ENCODE data around the gene ARL15. TPM values are rescaled to one million over a fixed set of nuclear protein-coding genes. Genes with fewer than 3 reads are reported as not detected.

ARL15 gene
- total and polyA plus RNA-seq, 2 donors (not counting 1 experiment from before 2014, with no cell fraction given): 5.8 to 20.5 TPM

- CTCF ChIA-PET: no interaction called here
- Histone ChIP-seq H3K36me3 (replicated peaks in 1 of 2; ENCODE audit: control extremely low read depth in 1 of 2, control insufficient read depth in 1 of 2, extremely low read depth in 1 of 2, insufficient read depth in 2 of 2, low read length in 1 of 2) (peaks cover 0 to 2% of the 10 kb centered on the region in 2 experiments), H4K20me1 (ENCODE audit: control insufficient read depth, insufficient read depth, low read length, poor library complexity, severe bottlenecking) (no peaks in the 10 kb centered on the region), H3K27ac (ENCODE audit: low read length in 2 of 2) (no peak overlapping the region), H3K4me1 (ENCODE audit: control insufficient read depth in 2 of 2, insufficient read depth in 2 of 2, low read length in 2 of 2) (no peaks in the 10 kb centered on the region), H3K9me3 (ENCODE audit: control extremely low read depth in 1 of 3, control insufficient read depth in 2 of 3, insufficient read depth in 1 of 3, low read length in 2 of 3) (peaks cover 0 to 4% (median 0%) of the 10 kb centered on the region in 3 donors), H2AFZ (ENCODE audit: insufficient read depth, low read depth, low read length, poor library complexity, severe bottlenecking) (no peak overlapping the region), H3K4me2 (replicated peaks; ENCODE audit: low read depth, low read length, poor library complexity, severe bottlenecking) (no peak overlapping the region), H3K27me3 (replicated peaks in 1 of 4; ENCODE audit: control extremely low read depth in 1 of 4, control insufficient read depth in 3 of 4, insufficient read depth in 4 of 4, low read length in 3 of 4) (no peaks in the 10 kb centered on the region), H3K79me2 (ENCODE audit: control insufficient read depth, insufficient read depth, low read length) (no peaks in the 10 kb centered on the region), H3K9ac (ENCODE audit: low read length) (no peak overlapping the region), H3K4me3 (ENCODE audit: control extremely low read depth in 1 of 5, extremely low read depth in 1 of 5, insufficient read depth in 1 of 5, low read depth in 2 of 5, low read length in 4 of 5) (no peak overlapping the region)
- no peaks in the 10 kb centered on the region for H3K4me1 Mint-ChIP-seq
- intact Hi-C loops (cut with micrococcal nuclease): no loop called here
- H3K27me3 Mint-ChIP-seq: no peaks in the 10 kb centered on the region
- no peaks in the 10 kb centered on the region for H3K9me3 Mint-ChIP-seq (ENCODE audit: insufficient read depth)
- POLR2A ChIA-PET: no interaction called here
- H3K4me3 Mint-ChIP-seq: no peak overlapping the region
- DNase-seq (no peak), ATAC-seq (ENCODE audit: low read depth) (no peak)
- WGBS (ENCODE audit: insufficient coverage): no CpG with 5 or more reads among the region's 4 CpGs
- H3K27ac Mint-ChIP-seq: no peak overlapping the region
- TF ChIP-seq EZH2 (IDR thresholded peaks at IDR 0.05; ENCODE audit: borderline replicate concordance, insufficient read depth, low read depth, low read length, poor library complexity, severe bottlenecking): no peak
- TF ChIP-seq CTCF (IDR thresholded peaks at IDR 0.05): no peak
Measured at GRCh38 chr5:53972314-53972713, 338.1 kb downstream of the ARL15 start.

GRCh38 chr5:53971551-53971950 lies 338.8 kb downstream of the ARL15 start:
- Histone ChIP-seq H3K4me2 (replicated peaks; ENCODE audit: low read depth, low read length, poor library complexity, severe bottlenecking) (no peak overlapping the region), H2AFZ (ENCODE audit: insufficient read depth, low read depth, low read length, poor library complexity, severe bottlenecking) (no peak overlapping the region), H3K9me3 (ENCODE audit: control extremely low read depth in 1 of 3, control insufficient read depth in 2 of 3, insufficient read depth in 1 of 3, low read length in 2 of 3) (peaks cover 0 to 4% (median 0%) of the 10 kb centered on the region in 3 donors), H4K20me1 (ENCODE audit: control insufficient read depth, insufficient read depth, low read length, poor library complexity, severe bottlenecking) (no peaks in the 10 kb centered on the region), H3K27me3 (replicated peaks in 1 of 4; ENCODE audit: control extremely low read depth in 1 of 4, control insufficient read depth in 3 of 4, insufficient read depth in 4 of 4, low read length in 3 of 4) (no peaks in the 10 kb centered on the region), H3K4me1 (ENCODE audit: control insufficient read depth in 2 of 2, insufficient read depth in 2 of 2, low read length in 2 of 2) (no peaks in the 10 kb centered on the region), H3K27ac (ENCODE audit: low read length in 2 of 2) (no peak overlapping the region), H3K4me3 (ENCODE audit: control extremely low read depth in 1 of 5, extremely low read depth in 1 of 5, insufficient read depth in 1 of 5, low read depth in 2 of 5, low read length in 4 of 5) (no peak overlapping the region), H3K36me3 (replicated peaks in 1 of 2; ENCODE audit: control extremely low read depth in 1 of 2, control insufficient read depth in 1 of 2, extremely low read depth in 1 of 2, insufficient read depth in 2 of 2, low read length in 1 of 2) (peaks cover 0 to 2% of the 10 kb centered on the region in 2 experiments), H3K9ac (ENCODE audit: low read length) (no peak overlapping the region), H3K79me2 (ENCODE audit: control insufficient read depth, insufficient read depth, low read length) (no peaks in the 10 kb centered on the region)
- no peaks in the 10 kb centered on the region for H3K27me3 Mint-ChIP-seq
- TF ChIP-seq EZH2 (IDR thresholded peaks at IDR 0.05; ENCODE audit: borderline replicate concordance, insufficient read depth, low read depth, low read length, poor library complexity, severe bottlenecking) (no peak), CTCF (IDR thresholded peaks at IDR 0.05) (no peak)
- H3K4me1 Mint-ChIP-seq: no peaks in the 10 kb centered on the region
- POLR2A ChIA-PET: no interaction called here
- no peak overlapping the region for H3K27ac Mint-ChIP-seq
- no peak overlapping the region for H3K4me3 Mint-ChIP-seq
- CTCF ChIA-PET: no interaction called here
- no peak for DNase-seq
- H3K9me3 Mint-ChIP-seq (ENCODE audit: insufficient read depth): no peaks in the 10 kb centered on the region
- ATAC-seq (ENCODE audit: low read depth): no peak
- intact Hi-C loops (cut with micrococcal nuclease): no loop called here

All from B cell (primary cell).